HG02678 (cell line): ENCODE results near the gene NUP188.

Source experiments
- ATAC-seq: cut with Tn5 transposase; IDR thresholded peaks from one replicate; pipeline ENCODE4 v1.9.1; 2021; ENCODE audit warnings: mild to moderate bottlenecking, moderate library complexity; ENCODE audit not compliant: unreplicated experiment

Gene NUP188

DNA sequence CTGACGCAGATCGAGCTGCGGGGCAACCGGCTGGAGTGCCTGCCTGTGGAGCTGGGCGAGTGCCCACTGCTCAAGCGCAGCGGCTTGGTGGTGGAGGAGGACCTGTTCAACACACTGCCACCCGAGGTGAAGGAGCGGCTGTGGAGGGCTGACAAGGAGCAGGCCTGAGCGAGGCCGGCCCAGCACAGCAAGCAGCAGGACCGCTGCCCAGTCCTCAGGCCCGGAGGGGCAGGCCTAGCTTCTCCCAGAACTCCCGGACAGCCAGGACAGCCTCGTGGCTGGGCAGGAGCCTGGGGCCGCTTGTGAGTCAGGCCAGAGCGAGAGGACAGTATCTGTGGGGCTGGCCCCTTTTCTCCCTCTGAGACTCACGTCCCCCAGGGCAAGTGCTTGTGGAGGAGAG lies 31.3 kb upstream of the NUP188 start:
- ATAC-seq: no peak

DNA sequence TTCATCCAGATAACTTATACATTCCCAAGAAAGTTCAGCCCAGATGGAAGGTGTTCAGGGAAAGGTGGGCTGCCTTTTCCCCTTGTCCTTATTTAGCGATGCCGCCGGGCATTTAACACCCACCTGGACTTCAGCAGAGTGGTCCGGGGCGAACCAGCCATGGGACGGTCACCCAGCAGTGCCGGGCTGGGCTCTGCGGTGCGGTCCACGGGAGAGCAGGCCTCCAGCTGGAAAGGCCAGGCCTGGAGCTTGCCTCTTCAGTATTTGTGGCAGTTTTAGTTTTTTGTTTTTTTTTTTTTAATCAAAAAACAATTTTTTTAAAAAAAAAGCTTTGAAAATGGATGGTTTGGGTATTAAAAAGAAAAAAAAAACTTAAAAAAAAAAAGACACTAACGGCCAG lies 30.8 kb upstream of the NUP188 start:
- ATAC-seq: no peak

GRCh38 chr9:128917151-128917849 lies 30.2 kb upstream of the NUP188 start:
- no peak for ATAC-seq

GRCh38 chr9:128918921-128919320 lies 28.6 kb upstream of the NUP188 start:
- no peak for ATAC-seq

- ATAC-seq: no peak
Measured at GRCh38 chr9:128919402-128920089, 28.0 kb upstream of the NUP188 start.

- ATAC-seq: no peak
Measured at GRCh38 chr9:128920381-128921058, 27.0 kb upstream of the NUP188 start, which contains the start of gene PHYHD1. Gene PHYHD1 (plus strand): TSS chr9:128920982. CDS start chr9:128922324, 1,342 bp downstream.

GRCh38 chr9:128921881-128922763 lies 25.4 kb upstream of the NUP188 start:
- no peak for ATAC-seq

DNA sequence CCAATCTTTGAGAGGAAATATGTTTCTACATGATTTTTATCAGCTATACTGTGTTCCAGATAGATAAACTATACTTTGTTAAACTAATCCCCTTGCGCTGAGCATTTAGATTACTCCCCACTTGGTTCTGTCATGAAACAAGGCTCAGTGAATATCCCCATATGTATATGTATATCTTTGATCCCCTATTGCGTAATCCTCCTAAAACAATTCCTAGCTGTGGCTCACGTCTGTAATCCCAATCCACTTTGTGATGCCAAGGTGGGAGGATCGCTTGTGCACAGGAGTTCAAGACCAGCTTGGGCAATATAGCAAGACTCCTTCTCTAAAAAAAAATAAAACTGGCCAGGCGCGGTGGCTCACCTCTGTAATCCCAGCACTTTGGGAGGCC lies 24.0 kb upstream of the NUP188 start:
- ATAC-seq: no peak

GRCh38 chr9:128927731-128928411 lies 19.6 kb upstream of the NUP188 start:
- no peak for ATAC-seq

GRCh38 chr9:128928624-128929023 lies 18.9 kb upstream of the NUP188 start:
- no peak for ATAC-seq

DNA sequence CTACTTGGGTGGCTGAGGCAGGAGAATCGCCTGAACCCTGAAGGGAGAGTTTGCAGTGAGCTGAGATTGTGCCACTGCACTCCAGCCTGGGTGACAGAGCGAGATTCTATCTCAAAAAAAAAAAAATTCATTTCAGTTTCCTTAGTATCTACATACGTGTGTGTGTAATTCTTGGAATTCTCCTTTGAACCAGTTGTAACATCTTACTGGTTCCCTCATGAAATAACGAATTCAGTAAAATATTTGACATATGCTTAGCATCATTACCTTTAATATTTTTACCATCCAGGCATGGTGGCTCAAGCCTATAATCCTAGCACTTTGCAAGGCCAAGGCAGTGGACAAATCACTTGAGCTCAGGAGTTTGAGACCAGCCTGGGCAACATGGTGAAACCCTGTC lies 17.9 kb upstream of the NUP188 start:
- no peak for ATAC-seq

DNA sequence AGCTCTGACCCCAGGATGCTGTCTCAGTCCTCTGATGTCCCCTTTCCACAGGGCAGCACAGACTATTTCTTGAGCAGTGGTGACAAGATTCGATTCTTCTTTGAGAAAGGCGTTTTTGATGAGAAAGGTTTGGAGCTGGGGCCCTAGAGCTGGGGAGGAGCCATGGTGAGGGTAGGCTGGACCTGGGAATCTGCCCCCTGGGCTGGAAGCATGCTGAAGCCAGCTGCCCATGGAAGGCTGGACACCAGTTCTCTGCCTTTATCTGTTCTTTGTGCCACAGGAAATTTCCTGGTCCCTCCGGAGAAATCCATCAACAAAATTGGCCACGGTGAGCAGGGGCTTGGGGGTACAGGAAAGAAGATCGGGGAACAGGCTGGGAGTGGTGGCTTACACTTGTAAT lies 13.8 kb upstream of the NUP188 start:
- ATAC-seq: no peak

GRCh38 chr9:128936171-128936865 lies 11.2 kb upstream of the NUP188 start:
- no peak for ATAC-seq

DNA sequence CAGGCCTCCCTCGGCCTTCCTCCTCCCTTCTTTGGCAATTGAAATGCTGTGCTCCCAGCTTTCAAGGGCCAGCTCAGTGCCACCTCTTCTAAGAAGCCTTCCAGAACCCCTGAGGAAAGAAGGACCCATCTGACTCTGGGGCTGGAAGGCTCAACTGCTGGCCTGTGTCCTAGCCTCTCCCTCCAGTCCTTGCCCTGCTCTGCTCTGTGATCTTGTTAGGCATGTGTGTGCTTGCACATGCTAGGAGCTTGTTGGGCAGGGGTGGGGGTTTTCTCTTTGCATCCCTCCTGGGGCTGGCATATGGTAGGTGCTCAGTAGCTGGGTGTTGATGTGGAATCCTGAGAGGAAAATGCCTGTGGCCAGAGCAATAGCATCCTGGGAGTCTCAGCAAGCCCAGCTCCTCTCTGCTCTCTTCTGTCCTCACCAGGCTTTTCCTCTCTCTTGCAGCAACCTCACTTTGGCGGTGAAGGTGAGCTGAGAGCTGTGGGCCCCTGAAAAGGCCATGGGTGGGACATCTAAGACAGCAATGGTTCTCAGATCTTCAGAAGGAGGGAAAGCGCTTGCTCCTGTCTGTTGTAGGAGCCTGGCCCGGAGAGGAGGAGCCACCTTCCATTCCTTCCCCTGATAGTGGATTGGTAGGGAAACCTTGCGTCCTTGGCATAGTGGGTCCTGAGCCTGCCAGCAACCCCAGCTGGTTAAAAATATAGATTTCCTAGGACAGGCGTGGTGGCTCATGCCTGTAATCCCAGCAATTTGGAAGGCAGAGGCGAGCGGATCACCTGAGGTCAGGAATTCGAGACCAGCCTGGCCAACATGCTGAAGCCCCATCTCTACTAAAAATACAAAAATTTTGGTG lies 10.0 kb upstream of the NUP188 start:
- no peak for ATAC-seq

GRCh38 chr9:128940271-128940921 lies 7.1 kb upstream of the NUP188 start:
- no peak for ATAC-seq

DNA sequence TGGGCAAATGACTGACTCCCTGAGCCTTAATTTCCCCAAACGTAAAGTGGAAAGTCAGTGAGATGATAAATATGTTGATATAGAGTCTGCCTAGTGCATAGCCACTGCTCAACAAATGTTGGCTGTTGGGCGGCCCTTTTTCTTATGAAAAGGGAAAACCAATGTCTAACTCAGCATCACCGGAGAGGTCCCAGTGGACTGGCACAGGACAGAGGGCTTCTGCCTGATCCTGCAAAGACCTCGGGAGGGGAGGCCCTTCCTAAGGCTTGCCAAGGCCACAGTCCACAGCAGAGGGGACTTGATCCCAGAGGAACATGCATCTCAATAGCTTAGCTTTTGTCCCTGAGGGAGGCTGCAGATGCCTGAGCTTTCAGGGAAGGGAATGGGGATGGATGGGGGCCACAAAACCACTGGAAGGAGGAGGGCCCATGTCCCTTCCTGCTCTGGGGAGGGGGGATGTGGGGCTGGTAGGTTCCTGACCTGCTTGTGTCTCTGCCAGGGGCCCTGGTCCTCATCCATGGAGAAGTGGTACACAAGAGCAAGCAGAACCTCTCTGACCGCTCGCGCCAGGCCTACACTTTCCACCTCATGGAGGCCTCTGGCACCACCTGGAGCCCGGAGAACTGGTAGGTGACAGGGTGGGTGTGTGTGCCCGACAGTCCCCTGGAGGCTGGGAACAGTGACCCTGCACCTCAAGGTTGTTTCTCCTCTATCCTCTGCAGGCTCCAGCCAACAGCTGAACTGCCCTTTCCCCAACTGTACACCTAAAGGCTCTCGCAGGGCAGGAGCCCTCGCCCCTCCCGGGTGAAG lies 6.3 kb upstream of the NUP188 start:
- no peak for ATAC-seq

- ATAC-seq: no peak
Measured at GRCh38 chr9:128943832-128944620, 3.5 kb upstream of the NUP188 start.
